A673 (cell line): ENCODE measurements around the gene NRAS.

Experiments used
- CTCF ChIP-seq: fragments of 300-800, 200-600 bp; sonication (generic); conservative IDR thresholded peaks from 2 replicates; pipeline ENCODE4 v1.5.1; 2017; ENCODE audit warnings: low read depth, mild to moderate bottlenecking, antibody characterized with exemption, low read length, moderate library complexity, mixed read lengths
- EZH2 ChIP-seq: fragments of 200-600 bp; sonication (generic); IDR thresholded peaks from 2 replicates; pipeline ENCODE4 v1.6.1; 2017; ENCODE audit warnings: borderline replicate concordance, low read depth, mild to moderate bottlenecking, mixed read lengths, antibody characterized with exemption, low read length; ENCODE audit not compliant: poor library complexity, severe bottlenecking

- TF ChIP-seq CTCF (no peak), EZH2 (no peak)
These were observed 26.4 kb downstream of the NRAS start for GRCh38 chr1:114690148-114690547.
